HCEC 1CT (cell line): ENCODE results near the gene HTT-AS.
"Not testable (repeated sequence)": the region's sequence is repeated elsewhere in the genome, so short reads cannot be mapped to it uniquely, and the experiment has no call there.

Source experiments
- DNase-seq: peaks from one replicate; pipeline ENCODE4 v3.0.0-alpha.2; 2017

The HTT-AS gene

DNA sequence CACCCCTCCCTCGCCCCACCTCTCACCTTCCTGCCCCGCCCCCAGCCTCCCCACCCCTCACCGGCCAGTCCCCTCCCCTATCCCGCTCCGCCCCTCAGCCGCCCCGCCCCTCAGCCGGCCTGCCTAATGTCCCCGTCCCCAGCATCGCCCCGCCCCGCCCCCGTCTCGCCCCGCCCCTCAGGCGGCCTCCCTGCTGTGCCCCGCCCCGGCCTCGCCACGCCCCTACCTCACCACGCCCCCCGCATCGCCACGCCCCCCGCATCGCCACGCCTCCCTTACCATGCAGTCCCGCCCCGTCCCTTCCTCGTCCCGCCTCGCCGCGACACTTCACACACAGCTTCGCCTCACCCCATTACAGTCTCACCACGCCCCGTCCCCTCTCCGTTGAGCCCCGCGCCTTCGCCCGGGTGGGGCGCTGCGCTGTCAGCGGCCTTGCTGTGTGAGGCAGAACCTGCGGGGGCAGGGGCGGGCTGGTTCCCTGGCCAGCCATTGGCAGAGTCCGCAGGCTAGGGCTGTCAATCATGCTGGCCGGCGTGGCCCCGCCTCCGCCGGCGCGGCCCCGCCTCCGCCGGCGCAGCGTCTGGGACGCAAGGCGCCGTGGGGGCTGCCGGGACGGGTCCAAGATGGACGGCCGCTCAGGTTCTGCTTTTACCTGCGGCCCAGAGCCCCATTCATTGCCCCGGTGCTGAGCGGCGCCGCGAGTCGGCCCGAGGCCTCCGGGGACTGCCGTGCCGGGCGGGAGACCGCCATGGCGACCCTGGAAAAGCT lies at the start of gene HTT-AS, which contains the start of gene HTT:
Gene HTT-AS, minus strand, starts transcription at position 461 of the 768 bp plus-strand sequence.
Gene HTT, plus strand, starts transcription at position 604 of the 768 bp plus-strand sequence. Its CDS starts 145 bp downstream, at position 749.
- peak; percentile 76 for DNase-seq

DNA sequence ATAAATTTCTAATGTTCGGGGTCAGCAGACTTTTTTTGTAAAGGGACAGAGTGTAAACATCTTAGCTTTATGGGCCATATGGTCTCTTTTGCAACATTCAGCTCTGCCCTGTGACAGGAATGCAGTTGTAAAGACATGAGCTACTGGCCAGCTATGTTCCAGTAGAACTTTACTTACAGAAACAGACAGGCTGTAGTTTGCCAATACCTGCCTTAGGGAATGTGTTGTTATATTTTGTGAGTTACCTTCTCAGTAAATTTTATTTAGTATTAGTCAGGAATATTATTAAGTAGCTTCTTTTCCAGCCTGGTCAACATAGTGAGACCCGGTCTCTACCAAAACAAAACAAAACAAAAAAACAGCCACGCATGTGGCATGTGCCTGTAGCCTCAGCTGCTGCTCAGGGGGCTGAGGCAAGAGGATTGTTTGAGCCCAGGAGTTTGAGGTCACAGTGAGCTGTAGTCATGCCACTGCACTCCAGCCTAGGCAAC lies 48.9 kb upstream of the HTT-AS start:
- peak; percentile 58 for DNase-seq

DNA sequence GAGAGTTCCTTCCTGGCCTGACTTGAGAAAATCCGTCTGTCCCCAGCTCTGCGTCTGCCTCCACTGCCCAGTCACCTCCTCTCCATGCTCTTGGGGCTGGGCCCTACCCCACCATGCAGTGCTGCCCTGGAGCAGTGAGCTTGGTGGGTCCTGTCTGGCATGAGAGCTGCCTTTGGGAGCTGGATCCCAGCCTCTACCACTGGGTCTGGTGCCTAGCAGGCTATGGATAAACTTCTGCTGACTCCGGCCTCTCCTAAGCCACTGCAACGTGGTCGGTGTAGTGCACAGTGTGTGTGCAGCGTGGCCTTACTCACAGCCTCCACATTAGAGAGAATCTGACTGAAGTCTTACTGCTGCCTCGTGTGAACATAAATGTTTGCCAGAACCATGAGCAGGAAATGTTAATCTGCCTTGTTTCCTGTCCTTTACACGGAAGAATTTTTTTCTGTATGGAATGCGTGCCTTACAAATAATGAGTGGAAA lies 47.8 kb upstream of the HTT-AS start:
- DNase-seq = peak; percentile 45

DNA sequence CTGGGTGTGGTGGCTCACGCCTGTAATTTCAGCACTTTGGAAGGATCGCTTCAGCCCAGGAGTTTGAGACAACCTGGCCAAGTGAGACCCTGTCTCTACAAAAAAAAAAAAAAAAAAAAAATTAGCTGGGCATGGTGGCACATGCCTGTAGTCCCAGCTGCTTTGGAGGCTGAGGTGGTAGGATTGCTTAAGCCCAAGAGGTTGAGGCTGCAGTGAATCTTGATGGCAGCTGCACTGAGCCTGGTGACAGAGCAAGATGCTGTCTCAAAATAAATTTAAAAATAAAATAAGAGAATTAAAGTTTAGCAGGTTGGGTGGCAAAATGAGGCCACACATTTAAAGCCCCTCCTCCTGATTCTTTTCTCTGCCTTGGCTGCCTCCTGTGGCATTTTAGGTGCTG lies 47.3 kb upstream of the HTT-AS start:
- DNase-seq = no peak

DNA sequence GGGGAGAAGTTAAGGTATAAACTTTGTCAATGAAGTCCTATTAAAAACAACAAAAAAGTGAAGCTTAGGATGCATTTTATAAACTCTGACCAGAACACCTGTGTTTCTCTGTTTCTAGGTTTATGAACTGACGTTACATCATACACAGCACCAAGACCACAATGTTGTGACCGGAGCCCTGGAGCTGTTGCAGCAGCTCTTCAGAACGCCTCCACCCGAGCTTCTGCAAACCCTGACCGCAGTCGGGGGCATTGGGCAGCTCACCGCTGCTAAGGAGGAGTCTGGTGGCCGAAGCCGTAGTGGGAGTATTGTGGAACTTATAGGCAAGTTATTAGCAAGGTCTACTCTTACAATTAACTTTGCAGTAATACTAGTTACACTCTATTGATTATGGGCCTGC lies 46.8 kb upstream of the HTT-AS start:
- DNase-seq = no peak

DNA sequence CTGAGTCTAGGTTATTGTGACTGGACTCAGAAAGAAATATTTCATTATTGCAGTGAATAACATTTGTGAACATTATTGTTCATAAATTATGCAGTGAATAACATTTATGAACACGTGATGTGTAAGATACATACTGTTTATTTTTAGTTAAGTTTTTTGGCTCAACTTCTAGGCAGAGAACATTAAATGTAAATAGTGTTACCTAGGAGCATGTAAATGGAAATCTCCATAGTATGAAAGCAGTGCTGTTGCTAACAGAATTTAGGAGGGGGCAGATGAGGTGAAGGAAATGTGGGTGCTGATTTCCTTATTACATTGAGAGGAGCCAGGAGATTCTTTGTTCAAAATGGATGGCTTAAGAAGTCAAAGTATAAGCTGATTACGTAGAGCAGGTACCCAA lies 45.1 kb upstream of the HTT-AS start:
- no peak for DNase-seq

DNA sequence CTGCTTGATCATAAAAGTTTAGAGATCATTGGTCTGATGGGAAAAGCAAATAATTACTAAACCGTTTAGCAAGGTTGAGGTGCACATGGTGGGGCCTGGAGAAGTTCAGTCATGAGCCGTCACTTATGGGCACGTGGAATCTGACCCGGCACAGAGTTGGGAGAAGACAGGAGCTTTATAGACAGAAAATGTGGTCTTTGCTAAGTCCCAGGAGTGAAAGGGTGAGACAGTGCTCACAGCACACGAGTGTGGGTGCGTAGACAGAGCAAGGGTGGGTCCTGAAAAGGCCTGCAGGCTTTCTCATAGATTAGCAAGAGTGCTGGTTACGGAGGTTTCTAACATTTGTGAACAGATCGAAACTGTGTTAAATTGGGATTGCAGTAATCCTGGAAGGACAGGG lies 44.0 kb upstream of the HTT-AS start:
- no peak for DNase-seq

DNA sequence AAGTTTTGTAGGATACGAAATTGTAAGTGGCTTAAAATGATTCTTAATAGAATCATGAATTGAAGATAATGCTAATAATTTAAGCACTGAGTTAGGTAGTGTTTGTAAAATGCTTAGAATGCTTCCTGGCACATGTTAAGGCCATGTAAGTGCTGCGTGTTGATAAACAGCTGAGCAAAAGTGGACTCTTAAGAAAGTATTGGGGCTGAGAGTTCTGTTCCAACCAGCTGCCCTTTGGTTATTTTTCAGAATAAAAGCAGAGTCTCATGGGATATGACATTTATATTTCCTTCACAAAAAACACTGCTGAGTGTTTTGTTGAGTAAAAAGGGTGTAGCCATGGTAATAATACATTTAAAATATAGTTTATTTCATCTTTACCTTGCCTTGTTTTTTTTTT lies 42.6 kb upstream of the HTT-AS start:
- no peak for DNase-seq

DNA sequence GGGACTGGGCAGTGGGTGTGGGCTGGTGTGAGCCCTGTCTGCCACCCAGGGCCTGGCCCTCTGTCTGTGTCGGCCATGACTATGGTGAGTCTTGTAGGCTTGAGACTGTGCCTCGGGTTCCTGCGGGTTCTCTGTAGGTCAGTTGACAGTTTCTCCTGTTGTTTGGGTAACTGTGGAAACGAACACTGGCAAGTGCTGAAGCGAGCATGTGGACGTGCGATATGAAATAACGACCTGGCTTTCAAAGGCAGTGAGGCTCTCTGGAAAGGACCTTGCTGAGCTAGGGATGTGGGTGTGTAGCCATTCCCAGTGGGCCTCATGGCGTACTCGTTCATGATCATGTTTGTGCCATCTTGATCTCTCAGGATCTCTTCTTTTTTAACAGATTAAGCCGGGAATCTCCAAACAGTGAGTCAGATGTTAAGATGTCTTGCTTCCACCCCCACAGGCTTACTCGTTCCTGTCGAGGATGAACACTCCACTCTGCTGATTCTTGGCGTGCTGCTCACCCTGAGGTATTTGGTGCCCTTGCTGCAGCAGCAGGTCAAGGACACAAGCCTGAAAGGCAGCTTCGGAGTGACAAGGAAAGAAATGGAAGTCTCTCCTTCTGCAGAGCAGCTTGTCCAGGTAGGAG lies 41.4 kb upstream of the HTT-AS start:
- peak; percentile 46 for DNase-seq

DNA sequence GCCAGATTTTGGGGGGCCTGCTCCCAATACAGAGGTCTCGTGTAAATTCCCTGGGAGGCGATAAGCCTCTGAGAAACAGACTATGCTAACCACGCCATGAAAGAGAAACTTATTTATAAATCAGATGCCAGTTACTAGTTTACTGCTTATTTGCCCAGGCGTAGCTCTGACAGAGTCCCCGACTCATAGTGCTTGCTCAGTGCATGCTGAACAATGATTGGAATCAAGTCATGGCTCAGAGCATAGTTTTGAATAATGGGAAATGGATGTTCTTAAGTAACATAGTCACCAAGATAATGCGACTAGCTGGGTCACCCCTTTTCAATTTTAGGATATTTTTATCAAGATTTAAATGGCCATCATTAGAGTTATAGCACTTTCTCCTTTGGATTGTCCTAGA lies 40.0 kb upstream of the HTT-AS start:
- DNase-seq = no peak

DNA sequence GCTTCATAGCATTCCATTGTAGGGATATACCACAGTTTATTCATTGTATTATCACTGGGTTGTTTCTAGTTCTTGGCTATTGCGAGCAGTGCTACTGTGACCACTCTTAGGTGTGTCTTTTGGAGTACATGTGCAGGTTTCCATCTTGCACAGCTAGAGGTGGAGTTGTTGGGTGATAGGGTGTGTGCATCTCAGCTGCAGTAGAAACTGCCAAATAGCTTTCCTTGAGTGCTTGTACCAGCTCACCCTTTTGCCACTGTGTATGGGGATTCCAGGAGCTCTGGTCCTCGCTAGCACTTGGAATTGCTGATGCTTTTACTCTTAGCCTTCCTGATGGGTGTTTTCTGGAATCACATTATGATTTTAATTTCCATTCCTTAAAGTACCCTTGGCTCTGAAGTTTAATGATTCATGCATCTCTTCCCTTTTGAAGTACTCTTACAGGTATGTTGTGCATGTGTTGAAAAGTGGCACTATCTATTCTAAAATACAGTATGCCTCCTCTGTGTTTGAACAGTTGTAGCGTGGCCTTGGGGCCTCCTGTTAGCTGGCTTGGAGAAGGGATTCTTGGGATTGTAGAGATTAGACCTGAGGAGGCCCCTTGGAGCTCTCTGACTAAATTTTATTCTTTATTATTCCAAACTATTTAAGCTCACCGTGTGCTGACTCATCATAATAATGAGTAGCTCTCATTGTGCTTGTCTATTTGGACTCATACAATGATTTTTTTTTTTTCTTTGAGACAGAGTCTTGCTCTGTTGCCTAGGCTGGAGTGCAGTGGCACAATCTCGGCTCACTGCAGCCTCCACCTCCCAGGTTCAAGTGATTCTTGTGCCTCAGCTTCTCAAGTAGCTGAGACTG lies 38.5 kb upstream of the HTT-AS start:
- DNase-seq = no peak

DNA sequence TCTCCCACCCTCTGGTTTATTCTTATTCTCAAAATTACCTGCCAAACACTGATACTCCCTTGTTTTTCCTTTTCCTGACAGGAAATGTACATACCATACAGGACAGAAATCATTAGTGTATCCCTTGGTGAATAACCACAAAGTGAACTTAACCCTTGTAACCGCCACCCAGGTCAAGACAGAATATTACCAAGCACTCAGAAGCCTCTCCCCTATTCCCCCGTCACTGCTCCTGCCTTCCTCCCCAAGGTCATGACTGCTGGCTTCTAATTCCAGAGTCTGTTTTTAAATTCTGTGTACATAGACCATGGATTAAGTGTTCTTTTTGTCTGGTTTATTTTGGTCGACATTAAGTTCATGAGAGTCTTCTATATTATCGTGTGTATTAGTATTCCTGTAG lies 37.9 kb upstream of the HTT-AS start:
- DNase-seq = peak; percentile 25

DNA sequence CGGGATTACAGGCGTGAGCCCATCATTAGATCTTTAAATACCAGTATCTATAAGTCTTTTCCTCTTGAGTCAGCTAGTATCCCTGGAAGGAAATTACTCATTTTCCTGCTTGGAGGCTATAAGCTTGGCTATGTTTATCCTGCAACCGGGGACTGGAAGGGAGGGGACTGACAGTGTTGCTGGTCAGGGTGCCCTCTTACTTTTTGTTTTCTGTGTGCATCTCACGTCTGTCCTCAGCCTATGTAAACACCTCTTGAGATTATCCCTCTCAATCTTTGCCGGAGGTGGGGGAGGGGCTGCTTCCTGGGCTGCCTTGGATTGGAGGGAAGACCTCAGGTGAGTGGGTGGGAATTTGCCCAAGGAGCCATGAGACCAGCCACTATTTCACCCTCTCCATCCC lies 37.1 kb upstream of the HTT-AS start:
- DNase-seq = peak; percentile 69

DNA sequence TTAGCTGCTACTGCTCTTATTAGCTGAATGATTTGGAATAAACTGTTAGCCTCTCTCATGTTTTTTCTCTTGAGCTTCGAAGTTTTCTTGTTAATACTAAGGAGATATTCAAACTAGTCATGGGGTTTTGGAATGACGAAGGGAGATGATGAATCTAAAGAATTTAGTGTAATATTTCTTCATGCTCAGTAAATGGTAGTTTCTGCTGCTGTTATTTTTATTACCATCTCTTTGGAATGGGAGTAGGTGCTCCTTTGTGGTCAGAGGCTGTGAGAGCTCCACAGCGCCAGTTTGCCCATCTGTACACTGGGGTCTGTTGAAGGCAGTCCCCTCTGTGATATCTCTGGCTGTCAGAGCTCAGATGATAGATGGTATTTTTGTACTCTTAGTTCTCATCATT lies 33.9 kb upstream of the HTT-AS start:
- DNase-seq = peak; percentile 34

DNA sequence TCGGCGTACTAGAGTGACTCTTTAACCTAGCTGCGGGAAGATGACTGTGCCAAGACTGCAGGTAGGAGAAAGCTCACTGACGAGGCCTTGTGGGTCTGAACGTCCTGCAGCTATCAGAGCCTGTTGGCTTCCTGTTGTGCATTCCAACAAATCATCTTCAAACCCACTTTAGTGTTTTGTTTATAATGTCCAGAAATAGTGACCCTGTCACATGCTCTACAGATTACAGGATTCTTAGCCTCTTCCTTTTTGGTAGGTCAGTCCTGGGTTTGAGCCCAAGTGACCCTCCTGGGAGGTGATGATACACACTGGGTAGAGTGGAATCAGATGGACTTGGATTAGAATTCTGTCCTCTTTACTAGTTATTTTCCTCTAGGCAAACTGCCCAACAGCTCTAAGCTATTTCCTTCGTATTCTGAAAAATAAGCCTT lies 33.4 kb upstream of the HTT-AS start:
- no peak for DNase-seq

DNA sequence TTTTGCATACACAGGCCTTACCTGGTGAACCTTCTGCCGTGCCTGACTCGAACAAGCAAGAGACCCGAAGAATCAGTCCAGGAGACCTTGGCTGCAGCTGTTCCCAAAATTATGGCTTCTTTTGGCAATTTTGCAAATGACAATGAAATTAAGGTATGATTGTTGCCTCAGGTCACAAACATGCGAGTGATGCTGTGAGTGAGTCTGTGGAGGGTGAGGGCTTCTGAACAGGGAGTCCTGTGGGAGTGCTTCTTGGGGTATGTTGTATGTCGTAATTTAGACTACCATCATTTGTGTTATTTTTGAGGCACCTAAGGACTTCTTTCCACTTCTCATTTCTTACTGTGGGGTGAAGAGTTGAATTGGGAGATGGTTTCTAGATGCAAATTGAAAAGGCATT lies 32.9 kb upstream of the HTT-AS start:
- DNase-seq = no peak

DNA sequence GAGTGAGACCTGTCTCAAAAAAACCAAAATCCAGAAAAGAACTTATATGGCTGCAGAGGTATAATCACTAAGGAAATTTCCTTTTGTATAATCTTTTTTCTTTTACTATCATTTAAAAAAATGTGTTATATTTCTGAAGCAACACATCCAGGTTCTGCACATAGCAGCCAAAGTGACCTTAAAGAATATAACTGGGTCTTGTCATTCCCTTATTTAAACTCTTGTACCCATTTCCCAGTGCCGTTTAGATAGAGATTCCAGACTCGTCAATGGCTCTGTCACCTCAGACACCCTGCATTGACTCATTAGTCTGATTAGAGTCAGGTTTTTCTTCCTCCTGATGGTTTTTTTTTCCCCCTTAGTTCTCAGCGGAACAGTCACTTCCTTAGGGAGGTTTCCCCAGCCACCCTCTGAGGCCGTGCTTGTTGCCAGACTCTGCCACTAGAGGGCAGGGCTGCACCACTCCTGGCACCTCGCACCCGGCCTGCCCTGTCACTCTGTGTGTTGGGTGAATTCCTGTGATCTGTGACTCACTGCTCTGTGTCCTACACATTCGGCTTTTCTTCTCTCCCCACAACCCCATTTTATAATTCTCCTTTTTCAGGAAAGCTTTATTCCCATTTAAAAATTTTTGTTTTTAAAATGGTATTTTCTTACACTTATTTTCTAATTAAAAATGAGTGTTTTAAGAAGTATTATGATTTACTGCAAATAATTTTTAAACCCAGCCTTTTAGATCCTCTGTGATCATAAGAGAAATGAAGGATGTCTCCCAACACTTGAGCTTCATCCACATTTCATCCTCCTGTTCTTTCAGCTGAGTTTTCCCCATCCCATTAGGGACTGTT lies 32.2 kb upstream of the HTT-AS start:
- DNase-seq = peak; percentile 77

DNA sequence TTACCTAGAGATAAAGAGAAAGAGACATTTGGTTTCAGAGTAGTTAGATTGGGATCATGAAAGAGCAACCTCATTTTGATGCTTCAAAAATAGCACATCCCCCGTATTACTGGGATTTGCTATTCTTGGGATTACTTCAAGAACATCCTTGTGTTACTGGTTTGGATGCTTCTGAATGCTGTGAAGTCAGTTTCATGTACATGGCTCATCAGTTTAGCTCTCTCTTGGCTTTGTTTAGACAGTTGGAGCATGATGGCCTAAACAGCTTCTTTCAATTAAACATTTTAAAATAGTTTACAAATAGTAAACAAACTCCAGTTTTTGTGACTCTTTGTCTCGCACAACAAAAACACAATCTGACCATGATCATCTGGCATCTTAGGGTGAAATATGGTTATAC lies 24.0 kb upstream of the HTT-AS start:
- no peak for DNase-seq

DNA sequence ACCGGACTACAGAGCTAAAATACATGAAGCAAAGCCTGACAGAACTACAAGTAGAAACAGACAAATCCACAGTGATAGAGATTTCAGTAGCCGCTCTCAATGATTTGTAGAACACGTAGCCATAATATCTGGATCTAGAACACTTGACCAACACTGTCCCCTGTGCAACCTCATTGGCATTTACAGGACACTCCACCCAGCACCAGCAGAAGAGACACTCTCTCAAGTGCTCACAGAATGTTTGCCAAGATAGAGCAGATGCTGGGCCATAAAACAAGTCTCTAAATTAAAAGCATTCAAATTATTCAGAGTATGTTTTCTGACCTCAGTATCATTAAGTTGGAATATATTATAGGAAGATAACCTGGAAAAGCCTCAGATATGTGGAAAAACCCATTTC lies 21.9 kb upstream of the HTT-AS start:
- DNase-seq = no peak

DNA sequence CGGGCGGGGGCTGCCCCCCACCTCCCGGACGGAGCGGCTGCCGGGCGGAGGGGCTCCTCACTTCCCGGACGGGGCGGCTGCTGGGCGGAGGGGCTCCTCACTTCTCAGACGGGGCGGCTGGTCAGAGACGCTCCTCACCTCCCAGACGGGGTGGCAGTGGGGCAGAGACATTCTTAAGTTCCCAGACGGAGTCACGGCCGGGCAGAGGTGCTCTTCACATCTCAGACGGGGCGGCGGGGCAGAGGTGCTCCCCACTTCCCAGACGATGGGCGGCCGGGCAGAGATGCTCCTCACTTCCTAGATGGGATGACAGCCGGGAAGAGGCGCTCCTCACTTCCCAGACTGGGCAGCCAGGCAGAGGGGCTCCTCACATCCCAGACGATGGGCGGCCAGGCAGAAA lies 20.4 kb upstream of the HTT-AS start:
- DNase-seq = not testable (repeated sequence)

DNA sequence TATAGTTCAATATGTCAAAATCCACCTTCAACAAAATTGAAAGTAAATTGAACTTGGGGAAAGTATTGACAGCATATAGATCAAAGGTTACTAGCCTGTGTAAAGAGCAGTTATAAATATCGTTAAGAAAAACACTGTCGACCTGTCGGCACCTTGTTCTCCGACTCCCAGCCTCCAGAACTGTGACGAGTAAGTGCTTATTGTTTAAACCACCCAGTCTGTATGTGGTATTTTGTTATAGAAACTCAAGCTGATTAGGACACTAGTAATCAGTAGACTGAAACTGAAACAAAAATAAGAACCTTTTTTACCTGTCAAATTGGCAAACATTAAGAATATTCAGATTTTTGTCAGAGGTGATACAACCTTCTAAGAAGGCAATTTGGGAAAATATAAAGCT lies 17.1 kb upstream of the HTT-AS start:
- no peak for DNase-seq

DNA sequence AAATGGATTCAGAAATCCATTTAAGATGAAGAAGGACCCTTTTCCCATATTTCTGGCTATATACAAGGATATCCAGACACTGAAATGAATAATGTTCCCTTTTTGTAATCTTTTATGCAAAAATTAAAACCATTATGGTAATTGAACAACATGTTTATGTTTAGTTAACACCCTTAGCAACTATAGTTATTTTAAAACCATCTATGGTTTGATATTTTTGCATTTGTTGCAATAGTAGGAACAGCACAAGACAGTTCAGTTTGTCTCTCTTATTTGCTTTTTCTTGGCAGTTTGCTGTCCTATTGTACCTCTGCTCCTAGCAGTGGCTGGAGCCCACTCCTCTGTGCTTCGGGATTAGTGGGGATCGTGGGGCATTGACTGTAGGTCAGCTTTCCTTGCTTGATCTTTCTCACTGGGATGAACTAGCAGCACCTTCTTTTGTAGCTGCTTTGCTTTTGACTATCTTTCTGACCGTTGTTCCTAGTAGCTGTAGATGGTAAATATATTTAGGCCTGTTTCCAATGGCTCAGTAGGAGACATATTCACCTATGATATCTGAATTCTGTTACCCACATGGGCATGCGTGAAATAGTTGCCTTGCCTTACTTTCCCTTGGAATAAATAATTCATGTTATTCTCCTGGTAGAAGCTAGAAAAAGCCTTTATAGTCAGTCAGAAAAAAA lies 12.9 kb upstream of the HTT-AS start:
- no peak for DNase-seq
